OCI-LY7 (cell line): ENCODE results near the gene CEP295NL. TPM values are rescaled to one million over a fixed set of nuclear protein-coding genes. Genes with fewer than 3 reads are reported as not detected.

Source experiments
- BruUV-seq: library from RNA; stranded (reverse); fragments of 400-500 nt; replicated peaks from 2 replicates; lab custom pipeline; 2021; lab: Mats Ljungman, UMichigan
- CTCF ChIA-PET: fragments of 300-600 bp; sonication (Branson Sonifier 250); formaldehyde crosslinking; loops from one replicate; lab custom pipeline; 2022; ENCODE audit warnings: antibody characterized with exemption; ENCODE audit not compliant: unreplicated experiment; lab: Charles Lee
- POLR2A ChIA-PET: fragments of 300-600 bp; sonication (Branson Sonifier 250); formaldehyde crosslinking; loops from one replicate; lab custom pipeline; 2022; ENCODE audit warnings: antibody characterized with exemption; lab: Charles Lee
- DNase-seq: peaks from one replicate; pipeline ENCODE4 v3.0.0-alpha.2; 2015; ENCODE audit warnings: low spot score
- H2AFZ ChIP-seq: fragments of 200-600 bp; sonication (generic), shearing (Covaris generic); 2 replicates; pipeline ENCODE4 v1.6.1; 2014; ENCODE audit warnings: mild to moderate bottlenecking, antibody characterized with exemption, low read length, moderate library complexity
- H3K27ac ChIP-seq: fragments of 200-600 bp; sonication (generic); 2 replicates; pipeline ENCODE4 v1.5.1; 2014; ENCODE audit warnings: mixed run types, low read depth, mild to moderate bottlenecking, moderate library complexity, low read length, inconsistent platforms; ENCODE audit not compliant: poor library complexity, severe bottlenecking
- H3K36me3 ChIP-seq: fragments of 200-600 bp; sonication (generic); 2 replicates; pipeline ENCODE4 v1.6.1; 2014; ENCODE audit warnings: mild to moderate bottlenecking, antibody characterized with exemption, low read length, moderate library complexity, mixed read lengths; ENCODE audit not compliant: insufficient read depth
- H3K4me1 ChIP-seq: fragments of 200-600 bp; sonication (generic); 2 replicates; pipeline ENCODE4 v1.5.1; 2014; ENCODE audit warnings: mild to moderate bottlenecking, low read length; ENCODE audit not compliant: insufficient read depth, poor library complexity, severe bottlenecking
- H3K4me2 ChIP-seq: fragments of 200-600 bp; sonication (generic); 2 replicates; pipeline ENCODE4 v1.6.1; 2014; ENCODE audit warnings: mild to moderate bottlenecking, low read length
- H3K4me3 ChIP-seq: fragments of 200-600 bp; sonication (generic); 2 replicates; pipeline ENCODE4 v1.5.1; 2014; ENCODE audit warnings: mild to moderate bottlenecking, low read depth, low read length; ENCODE audit not compliant: poor library complexity, severe bottlenecking
- H3K79me2 ChIP-seq: fragments of 200-600 bp; sonication (generic); 2 replicates; pipeline ENCODE4 v1.6.1; 2016; ENCODE audit warnings: low read depth, mild to moderate bottlenecking, low read length, moderate library complexity, mixed read lengths; ENCODE audit not compliant: insufficient read depth
- H3K9me2 ChIP-seq: fragments of 200-600 bp; sonication (generic); 2 replicates; pipeline ENCODE4 v1.6.1; 2016; ENCODE audit warnings: mild to moderate bottlenecking, low read length, mixed read lengths; ENCODE audit not compliant: insufficient read depth
- H3K9me3 ChIP-seq: fragments of 200-600 bp; sonication (generic); 2 replicates; pipeline ENCODE4 v1.6.1; 2014; ENCODE audit warnings: mild to moderate bottlenecking, mixed run types, low read length, mixed read lengths
- H4K20me1 ChIP-seq: fragments of 200-600 bp; sonication (generic); 2 replicates; pipeline ENCODE4 v1.6.1; 2014; ENCODE audit warnings: mild to moderate bottlenecking, antibody characterized with exemption, low read length, moderate library complexity, mixed read lengths; ENCODE audit not compliant: insufficient read depth
- EZH2phosphoT487 ChIP-seq: fragments of 200-600 bp; sonication (generic); IDR thresholded peaks from 2 replicates; pipeline ENCODE4 v1.6.1; 2018; ENCODE audit warnings: low read depth, borderline replicate concordance, mild to moderate bottlenecking, mixed run types, antibody characterized with exemption, low read length, moderate library complexity, mixed read lengths
- intact Hi-C: fragments of 100-400 bp; cut with micrococcal nuclease; formaldehyde crosslinking; loops from one replicate; pipeline ENCODE4 v1.10.0; 2022; ENCODE audit not compliant: unreplicated experiment
- total RNA-seq, 2 experiments: library from RNA; depleted of rRNA in 1 of 2; stranded (reverse); fragments of >200 nt in 1 of 2; shearing (Covaris generic) in 1 of 2; gene quantifications; 2 replicates each; pipeline ENCODE4 v1.2.3, GENCODE V29; 2014 to 2022
- TF ChIP-seq, protein P1 (sequence below): fragments of 200-600 bp; sonication (generic); conservative IDR thresholded peaks from 2 replicates; pipeline ENCODE4 v1.5.1; 2014; ENCODE audit warnings: mild to moderate bottlenecking, antibody characterized with exemption, low read length, moderate library complexity, mixed read lengths

Gene CEP295NL
- total RNA-seq, 2 experiments from 2014 or later = not detected

DNA sequence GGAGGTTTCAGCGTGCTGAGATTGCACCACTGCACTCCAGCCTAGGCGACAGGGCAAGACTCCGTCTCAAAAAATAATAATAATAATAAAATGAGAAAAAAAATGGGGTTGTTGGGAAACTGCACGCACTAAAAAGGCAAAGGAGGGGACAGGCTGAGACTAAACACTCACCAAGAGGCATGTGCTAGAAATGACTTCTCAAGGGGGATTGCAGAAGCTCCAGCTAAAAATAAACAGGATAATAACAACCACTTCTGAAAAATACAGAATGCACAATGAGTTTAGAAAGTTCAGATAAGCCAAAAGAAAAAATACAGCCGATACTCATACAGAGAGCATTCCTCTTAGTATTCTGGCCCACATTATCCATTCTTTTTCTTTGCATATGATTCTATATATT is 37.3 kb upstream of the CEP295NL start:
- Histone ChIP-seq H3K36me3 (no peaks in the 10 kb centered on the region), H3K27ac (no peak overlapping the region), H3K4me2 (no peak overlapping the region), H3K79me2 (no peaks in the 10 kb centered on the region), H3K4me1 (no peaks in the 10 kb centered on the region), H4K20me1 (no peaks in the 10 kb centered on the region), H3K4me3 (no peak overlapping the region), H3K9me2 (no peaks in the 10 kb centered on the region), H3K9me3 (no peaks in the 10 kb centered on the region), H2AFZ (no peak overlapping the region)
- intact Hi-C loops = no loop called here
- no TSS peak for BruUV-seq
- ChIA-PET POLR2A (no interaction called here), CTCF (no interaction called here)
- DNase-seq = no peak
- no peak for TF ChIP-seq EZH2phosphoT487
- TF ChIP-seq, protein P1, sequence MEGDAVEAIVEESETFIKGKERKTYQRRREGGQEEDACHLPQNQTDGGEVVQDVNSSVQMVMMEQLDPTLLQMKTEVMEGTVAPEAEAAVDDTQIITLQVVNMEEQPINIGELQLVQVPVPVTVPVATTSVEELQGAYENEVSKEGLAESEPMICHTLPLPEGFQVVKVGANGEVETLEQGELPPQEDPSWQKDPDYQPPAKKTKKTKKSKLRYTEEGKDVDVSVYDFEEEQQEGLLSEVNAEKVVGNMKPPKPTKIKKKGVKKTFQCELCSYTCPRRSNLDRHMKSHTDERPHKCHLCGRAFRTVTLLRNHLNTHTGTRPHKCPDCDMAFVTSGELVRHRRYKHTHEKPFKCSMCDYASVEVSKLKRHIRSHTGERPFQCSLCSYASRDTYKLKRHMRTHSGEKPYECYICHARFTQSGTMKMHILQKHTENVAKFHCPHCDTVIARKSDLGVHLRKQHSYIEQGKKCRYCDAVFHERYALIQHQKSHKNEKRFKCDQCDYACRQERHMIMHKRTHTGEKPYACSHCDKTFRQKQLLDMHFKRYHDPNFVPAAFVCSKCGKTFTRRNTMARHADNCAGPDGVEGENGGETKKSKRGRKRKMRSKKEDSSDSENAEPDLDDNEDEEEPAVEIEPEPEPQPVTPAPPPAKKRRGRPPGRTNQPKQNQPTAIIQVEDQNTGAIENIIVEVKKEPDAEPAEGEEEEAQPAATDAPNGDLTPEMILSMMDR = no peak

DNA sequence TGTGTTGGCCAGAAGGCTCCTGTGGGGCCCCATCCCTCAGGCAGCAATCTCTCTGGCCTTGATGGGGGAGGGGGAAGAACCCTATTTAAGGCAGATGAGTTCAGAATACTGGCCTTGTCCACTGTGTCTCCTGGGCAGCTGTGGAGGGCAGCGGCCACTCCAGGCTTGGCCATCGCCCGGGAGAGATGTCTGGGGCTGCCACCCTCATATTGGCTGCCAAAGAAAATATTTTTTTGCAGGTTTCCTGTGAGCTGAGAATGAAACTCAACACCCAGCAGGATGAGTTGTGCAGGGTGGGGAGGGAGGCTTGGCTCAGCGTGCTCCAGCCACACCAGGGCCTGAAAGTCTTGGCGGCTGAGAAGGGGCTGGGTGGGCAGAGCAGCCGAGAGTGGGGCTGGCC is 36.6 kb upstream of the CEP295NL start:
- no peak overlapping the region for H3K4me3 ChIP-seq
- ChIA-PET POLR2A (no interaction called here), CTCF (no interaction called here)
- no peak for DNase-seq
- no peaks in the 10 kb centered on the region for H3K79me2 ChIP-seq
- no peaks in the 10 kb centered on the region for H4K20me1 ChIP-seq
- TF ChIP-seq, protein P1 = no peak
- TF ChIP-seq EZH2phosphoT487 = no peak
- intact Hi-C loops = no loop called here
- H3K9me2 ChIP-seq = no peaks in the 10 kb centered on the region
- H3K36me3 ChIP-seq = no peaks in the 10 kb centered on the region
- H3K4me1 ChIP-seq = no peaks in the 10 kb centered on the region
- H3K9me3 ChIP-seq = no peaks in the 10 kb centered on the region
- H3K4me2 ChIP-seq = no peak overlapping the region
- H3K27ac ChIP-seq = no peak overlapping the region
- BruUV-seq = no TSS peak
- no peak overlapping the region for H2AFZ ChIP-seq

DNA sequence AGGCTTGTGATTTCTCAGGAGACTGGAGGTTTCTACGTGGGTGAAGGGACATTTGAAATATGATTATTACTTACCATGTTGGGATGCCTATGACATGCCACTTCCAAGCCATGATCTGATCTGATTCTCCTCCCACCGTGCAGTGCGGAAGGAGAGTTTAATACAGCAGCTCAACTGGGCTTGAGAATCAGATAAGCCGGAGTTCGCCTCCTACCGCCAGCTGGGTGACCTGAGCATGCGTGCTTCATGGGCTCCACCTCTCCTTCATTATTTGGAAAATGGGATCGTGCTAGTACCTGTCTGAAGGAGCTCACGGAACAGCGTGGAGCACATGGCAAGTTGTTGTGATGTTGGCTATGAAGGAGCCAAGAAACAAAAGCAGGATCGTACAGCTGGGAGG is 34.6 kb upstream of the CEP295NL start:
- TF ChIP-seq EZH2phosphoT487 = no peak
- TF ChIP-seq, protein P1 = no peak
- Histone ChIP-seq H3K4me1 (no peaks in the 10 kb centered on the region), H3K36me3 (no peaks in the 10 kb centered on the region), H3K4me3 (no peak overlapping the region), H3K27ac (no peak overlapping the region), H3K9me3 (no peaks in the 10 kb centered on the region), H3K9me2 (no peaks in the 10 kb centered on the region), H4K20me1 (no peaks in the 10 kb centered on the region), H3K4me2 (no peak overlapping the region), H3K79me2 (no peaks in the 10 kb centered on the region), H2AFZ (no peak overlapping the region)
- intact Hi-C loops = no loop called here
- BruUV-seq = no TSS peak
- CTCF ChIA-PET = no interaction called here
- no peak for DNase-seq
- POLR2A ChIA-PET = no interaction called here
